Activated T-cell treated with anti-CD3 and anti-CD28 coated beads, Interleukin-2, amount 50 U/mL, for 24 hours (primary cell): ENCODE results near the gene MAGEA9.
"Not testable (repeated sequence)": the region's sequence is repeated elsewhere in the genome, so short reads cannot be mapped to it uniquely, and the experiment has no call there.

ENCODE experiments used
- DNase-seq: peaks from one replicate; pipeline ENCODE4 v3.0.0-alpha.2; 2020
- H3K27ac Mint-ChIP-seq: 2 replicates; pipeline ENCODE4 v1.8.0; 2020; ENCODE audit warnings: mild to moderate bottlenecking, mixed read lengths
- H3K27me3 Mint-ChIP-seq: 2 replicates; pipeline ENCODE4 v1.8.0; 2020; ENCODE audit warnings: mixed read lengths
- H3K36me3 Mint-ChIP-seq: 2 replicates; pipeline ENCODE4 v1.8.0; 2020; ENCODE audit warnings: low read depth, mixed read lengths
- H3K4me1 Mint-ChIP-seq: 2 replicates; pipeline ENCODE4 v1.8.0; 2020; ENCODE audit warnings: low read depth, mixed read lengths
- H3K4me3 Mint-ChIP-seq: 2 replicates; pipeline ENCODE4 v1.8.0; 2020; ENCODE audit warnings: mild to moderate bottlenecking, moderate library complexity, mixed read lengths
- H3K9me3 Mint-ChIP-seq: 2 replicates; pipeline ENCODE4 v1.8.0; 2020; ENCODE audit warnings: mixed read lengths

Gene MAGEA9, protein sequence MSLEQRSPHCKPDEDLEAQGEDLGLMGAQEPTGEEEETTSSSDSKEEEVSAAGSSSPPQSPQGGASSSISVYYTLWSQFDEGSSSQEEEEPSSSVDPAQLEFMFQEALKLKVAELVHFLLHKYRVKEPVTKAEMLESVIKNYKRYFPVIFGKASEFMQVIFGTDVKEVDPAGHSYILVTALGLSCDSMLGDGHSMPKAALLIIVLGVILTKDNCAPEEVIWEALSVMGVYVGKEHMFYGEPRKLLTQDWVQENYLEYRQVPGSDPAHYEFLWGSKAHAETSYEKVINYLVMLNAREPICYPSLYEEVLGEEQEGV

DNA sequence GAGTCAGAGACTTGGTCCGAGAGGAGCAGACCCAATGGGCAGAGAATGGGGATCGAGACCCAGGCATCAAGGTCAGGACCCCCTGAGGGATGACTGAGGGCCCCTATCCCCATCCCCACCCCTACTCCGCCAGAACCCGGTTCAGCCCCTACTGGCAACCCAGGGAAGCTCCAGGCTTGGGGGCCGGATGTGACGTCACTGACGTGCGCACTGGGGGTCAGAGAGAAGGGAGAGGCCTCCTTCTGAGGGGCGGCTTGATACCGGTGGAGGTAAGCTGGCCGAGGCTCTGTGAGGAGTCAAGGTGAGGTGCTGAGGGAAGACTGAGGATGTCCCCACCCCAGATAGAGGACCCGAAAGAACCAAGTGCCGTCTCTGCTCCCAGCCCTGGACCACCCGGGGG lies at the start of gene MAGEA9:
Gene MAGEA9 (plus strand): TSS at position 204 of the 400 bp plus-strand sequence. CDS start 4,281 bp downstream, outside the sequence.
- not testable (repeated sequence) for H3K36me3 Mint-ChIP-seq, H3K4me1 Mint-ChIP-seq, H3K27me3 Mint-ChIP-seq, H3K27ac Mint-ChIP-seq, H3K9me3 Mint-ChIP-seq, H3K4me3 Mint-ChIP-seq, DNase-seq

DNA sequence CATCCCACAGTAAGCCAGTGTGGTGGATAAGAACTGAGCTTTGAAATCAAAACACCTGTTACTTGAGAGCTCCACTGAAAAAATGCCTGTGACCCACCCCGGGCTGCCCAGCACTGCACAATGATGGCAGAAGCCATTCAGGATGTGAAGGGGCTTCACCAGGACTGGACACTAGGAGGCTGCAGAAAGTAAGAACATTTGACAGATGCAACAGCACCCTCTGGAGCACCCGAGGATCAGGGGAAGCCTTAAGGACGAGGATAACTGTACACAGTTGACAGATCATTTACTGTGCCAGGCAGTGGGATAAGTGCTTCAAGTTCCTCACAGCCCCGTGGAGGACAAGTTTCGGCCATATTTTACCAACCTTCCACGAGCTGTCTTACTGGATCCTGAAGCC lies 39.5 kb upstream of the MAGEA9 start:
- not testable (repeated sequence) for H3K9me3 Mint-ChIP-seq, H3K36me3 Mint-ChIP-seq

DNA sequence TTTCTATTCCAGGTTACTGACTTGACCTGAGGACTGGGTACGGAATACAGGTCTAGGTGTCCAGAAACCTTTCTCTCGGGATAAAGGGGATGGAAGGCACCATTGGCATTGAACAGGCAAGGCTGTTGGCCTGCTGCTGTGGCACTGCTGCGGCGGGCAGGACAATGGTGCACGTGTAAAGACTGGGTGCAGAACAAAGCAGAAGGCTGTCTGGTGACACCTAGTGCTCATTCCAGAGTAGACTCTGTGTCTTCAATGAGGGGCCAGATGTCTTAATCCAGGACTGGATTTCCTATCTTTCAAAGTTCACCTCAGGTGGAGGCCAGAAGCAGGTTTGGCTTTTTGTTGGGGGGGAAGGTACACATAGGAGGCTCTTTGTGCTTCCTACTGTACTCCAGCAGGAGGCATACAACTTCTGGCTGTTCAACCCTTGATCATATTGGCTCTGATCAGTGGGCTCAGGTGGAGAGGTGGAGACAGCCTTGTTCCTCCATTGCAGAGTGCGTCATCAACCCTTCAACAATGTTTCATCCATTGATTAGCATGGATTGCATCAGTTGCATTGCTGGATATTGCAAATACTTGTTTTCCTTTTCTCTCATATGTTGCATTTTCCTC lies 35.2 kb upstream of the MAGEA9 start:
- not testable (repeated sequence) for H3K36me3 Mint-ChIP-seq, H3K4me3 Mint-ChIP-seq, H3K9me3 Mint-ChIP-seq, DNase-seq, H3K4me1 Mint-ChIP-seq, H3K27ac Mint-ChIP-seq
- H3K27me3 Mint-ChIP-seq, result peaks cover 10% of the 10 kb centered on the region

More for the DNA sequence above, 39.5 kb upstream of the MAGEA9 start:
- not testable (repeated sequence) for H3K4me3 Mint-ChIP-seq, H3K27ac Mint-ChIP-seq, H3K4me1 Mint-ChIP-seq, DNase-seq, H3K27me3 Mint-ChIP-seq

DNA sequence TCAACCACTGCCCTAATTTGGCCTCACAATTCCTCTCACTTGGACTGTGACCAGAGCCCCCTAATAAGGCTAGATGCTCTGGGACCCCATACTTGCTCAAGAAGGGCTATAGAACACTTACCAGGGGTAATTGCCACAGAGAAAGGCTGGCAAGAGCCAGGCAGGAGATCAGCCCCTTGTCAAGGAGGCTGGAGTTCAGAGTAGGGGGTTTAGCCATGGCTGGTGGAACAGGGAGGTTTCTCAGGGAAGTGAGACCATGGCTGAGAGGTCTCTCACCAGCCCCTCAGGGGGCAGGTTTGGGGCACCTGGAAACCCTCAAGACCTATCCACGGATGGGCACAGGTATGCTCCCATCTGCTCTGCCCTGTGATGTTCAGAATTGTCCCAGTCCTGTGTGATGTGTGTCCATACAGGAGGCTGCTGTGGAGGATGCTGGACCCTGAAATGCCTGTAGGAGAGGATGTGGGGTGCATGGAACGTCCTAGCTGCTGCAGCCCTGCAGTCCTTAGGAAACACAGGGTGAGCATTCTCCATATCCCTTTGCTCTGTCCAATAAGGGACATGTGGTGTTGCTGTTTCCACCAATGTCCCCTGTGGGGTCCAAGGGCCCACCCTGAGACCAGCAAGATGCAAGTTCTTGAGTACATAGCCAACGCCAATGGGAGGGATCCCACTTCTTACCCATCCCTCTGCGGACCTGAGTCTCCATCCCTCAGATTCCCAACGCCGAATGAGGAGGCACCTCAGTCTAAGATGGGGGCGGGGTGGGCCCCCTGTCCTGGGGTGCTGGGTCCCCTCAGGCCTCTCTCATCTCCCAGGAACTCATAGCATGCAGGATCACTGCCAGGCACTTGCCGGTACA lies 24.3 kb upstream of the MAGEA9 start:
- no peaks in the 10 kb centered on the region for H3K4me1 Mint-ChIP-seq
- H3K27me3 Mint-ChIP-seq, result peaks cover 31% of the 10 kb centered on the region
- DNase-seq, result peak; percentile 19
- H3K36me3 Mint-ChIP-seq, result no peaks in the 10 kb centered on the region
- no peaks in the 10 kb centered on the region for H3K9me3 Mint-ChIP-seq
- no peak overlapping the region for H3K4me3 Mint-ChIP-seq
- H3K27ac Mint-ChIP-seq, result no peak overlapping the region

DNA sequence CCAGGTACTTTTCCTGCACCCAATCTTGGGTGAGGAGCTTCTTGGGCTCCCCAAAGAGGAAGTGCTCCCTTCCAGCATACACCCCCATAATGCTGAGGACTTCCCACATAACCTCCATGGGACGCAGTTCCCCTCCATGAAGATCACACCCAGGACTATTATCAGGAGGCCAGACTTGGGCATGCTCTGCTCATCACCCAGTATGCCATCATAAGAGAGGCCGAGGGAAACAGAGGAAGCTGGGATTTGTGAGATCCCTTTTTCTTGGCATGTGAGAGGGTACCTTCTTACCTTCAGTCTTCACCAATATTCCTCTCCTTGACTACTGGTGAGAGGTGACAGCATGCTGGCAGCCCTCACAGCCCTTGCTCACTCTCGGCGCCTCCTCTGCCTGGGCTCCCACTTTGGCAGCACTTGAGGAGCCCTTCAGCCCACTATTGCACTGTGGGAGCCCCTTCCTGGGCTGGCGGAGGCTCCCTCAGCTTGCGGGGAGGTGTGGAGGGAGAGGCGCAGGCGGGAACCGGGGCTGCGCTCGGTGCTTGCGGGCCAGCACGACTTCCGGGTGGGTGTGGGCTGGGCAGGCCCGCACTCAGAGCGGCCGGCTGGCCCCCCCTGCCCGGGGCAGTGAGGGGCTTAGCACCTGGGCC lies 23.5 kb upstream of the MAGEA9 start:
- no peaks in the 10 kb centered on the region for H3K36me3 Mint-ChIP-seq
- H3K27ac Mint-ChIP-seq, result no peak overlapping the region
- no peak for DNase-seq
- no peaks in the 10 kb centered on the region for H3K9me3 Mint-ChIP-seq
- no peaks in the 10 kb centered on the region for H3K4me1 Mint-ChIP-seq
- H3K4me3 Mint-ChIP-seq, result no peak overlapping the region
- H3K27me3 Mint-ChIP-seq, result peaks cover 32% of the 10 kb centered on the region

DNA sequence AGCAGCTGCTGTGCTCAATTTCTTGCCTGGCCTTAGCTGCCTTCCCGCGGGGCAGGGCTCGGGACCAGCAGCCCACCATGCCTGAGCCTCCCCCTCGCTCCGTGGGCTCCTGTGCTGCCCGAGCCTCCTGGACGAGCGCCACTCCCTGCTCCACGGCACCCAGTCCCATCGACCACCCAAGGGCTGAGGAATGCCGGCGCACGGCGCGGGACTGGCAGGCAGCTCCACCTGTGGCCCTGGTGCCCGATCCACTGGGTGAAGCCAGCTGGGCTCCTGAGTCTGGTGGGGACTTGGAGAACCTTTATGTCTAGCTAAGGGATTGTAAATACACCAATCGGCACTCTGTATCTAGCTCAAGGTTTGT lies 23.0 kb upstream of the MAGEA9 start:
- peaks cover 35% of the 10 kb centered on the region for H3K27me3 Mint-ChIP-seq
- H3K27ac Mint-ChIP-seq, H3K4me3 Mint-ChIP-seq, H3K9me3 Mint-ChIP-seq, H3K36me3 Mint-ChIP-seq, H3K4me1 Mint-ChIP-seq: not testable (repeated sequence)
- peak; percentile 16 for DNase-seq

DNA sequence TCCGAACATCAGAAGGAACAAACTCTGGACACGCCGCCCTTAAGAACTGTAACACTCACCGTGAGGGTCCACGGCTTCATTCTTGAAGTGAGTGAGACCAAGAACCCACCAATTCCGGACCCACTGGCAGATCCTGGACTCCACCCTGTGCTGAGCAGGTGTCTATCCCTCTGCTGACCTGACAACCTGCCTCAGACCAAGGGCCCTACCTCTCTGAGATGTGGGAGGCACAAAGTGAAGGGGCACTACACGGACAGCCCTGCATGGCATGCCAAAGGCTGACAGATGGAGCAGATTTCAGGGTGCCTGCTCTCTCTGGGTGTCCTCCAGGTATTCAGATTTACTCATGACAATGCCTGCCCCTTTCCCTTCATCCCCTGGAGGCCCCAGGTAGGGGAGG lies 21.9 kb upstream of the MAGEA9 start:
- DNase-seq, result peak; percentile 17
- Mint-ChIP-seq H3K4me1 (no peaks in the 10 kb centered on the region), H3K27ac (no peak overlapping the region), H3K36me3 (no peaks in the 10 kb centered on the region), H3K4me3 (no peak overlapping the region), H3K27me3 (peaks cover 31% of the 10 kb centered on the region), H3K9me3 (no peaks in the 10 kb centered on the region)

DNA sequence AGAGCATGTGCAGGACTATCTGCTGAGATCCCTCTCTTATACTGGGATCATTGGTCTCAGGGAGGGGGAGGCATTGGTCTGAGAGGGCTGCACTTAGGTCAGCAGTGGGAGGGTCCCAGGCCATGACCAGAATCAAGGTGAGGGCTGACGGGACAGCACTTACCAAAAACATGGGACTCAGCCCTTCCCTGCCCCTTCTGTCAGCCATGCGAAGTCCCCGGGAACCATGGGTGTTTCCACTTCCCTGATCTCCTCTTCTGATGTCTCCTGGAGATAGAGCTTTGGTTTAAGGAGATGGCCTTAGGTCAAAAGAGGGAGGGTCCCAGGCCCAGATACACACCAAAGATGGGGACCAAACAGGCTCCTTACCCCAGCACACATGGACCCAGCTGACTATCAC lies 20.8 kb upstream of the MAGEA9 start:
- no peaks in the 10 kb centered on the region for H3K4me1 Mint-ChIP-seq
- no peaks in the 10 kb centered on the region for H3K36me3 Mint-ChIP-seq
- no peak overlapping the region for H3K4me3 Mint-ChIP-seq
- H3K27ac Mint-ChIP-seq, result no peak overlapping the region
- no peak for DNase-seq
- peaks cover 27% of the 10 kb centered on the region for H3K27me3 Mint-ChIP-seq
- no peaks in the 10 kb centered on the region for H3K9me3 Mint-ChIP-seq

DNA sequence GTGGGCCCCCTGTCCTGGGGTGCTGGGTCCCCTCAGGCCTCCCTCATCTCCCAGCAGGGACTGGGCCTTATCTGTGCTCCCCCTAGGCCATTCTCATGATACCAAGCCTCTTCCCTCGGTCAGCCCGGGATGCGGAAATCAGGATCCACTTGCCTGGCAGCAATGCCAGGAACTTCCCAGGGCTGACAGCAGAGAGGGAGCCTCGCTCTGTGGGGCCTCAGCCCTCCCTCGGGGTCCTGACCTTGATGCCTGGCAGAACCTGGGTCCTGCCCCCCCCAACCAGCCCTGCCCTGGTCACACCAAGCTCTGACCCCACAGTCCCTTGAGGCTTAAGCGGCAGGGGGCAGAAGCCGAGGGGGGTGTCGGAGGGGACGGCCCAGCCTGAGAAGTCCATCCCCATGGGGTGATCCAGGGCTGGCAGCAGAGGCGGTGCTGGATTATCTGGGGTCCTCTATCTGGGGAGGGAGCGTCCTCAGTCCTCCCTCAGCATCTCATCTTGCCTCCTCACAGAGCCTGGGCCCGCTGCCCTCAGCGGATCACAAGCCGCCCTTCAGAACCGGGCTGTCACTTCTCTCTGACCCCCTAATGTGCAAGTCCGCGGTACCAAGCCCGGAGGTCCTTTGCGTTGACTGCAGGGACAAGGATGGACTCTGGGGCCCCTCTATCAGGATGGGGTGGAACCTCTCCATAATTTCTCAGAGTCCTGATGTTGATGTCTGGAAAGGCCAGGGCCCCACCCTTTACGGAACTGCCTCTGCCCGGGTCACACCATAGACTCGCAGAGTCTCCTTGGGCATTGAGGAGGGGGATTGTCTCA lies 19.7 kb upstream of the MAGEA9 start:
- H3K9me3 Mint-ChIP-seq, H3K27ac Mint-ChIP-seq, H3K4me3 Mint-ChIP-seq, H3K36me3 Mint-ChIP-seq, H3K4me1 Mint-ChIP-seq: not testable (repeated sequence)
- DNase-seq, result peak; percentile 20
- peaks cover 23% of the 10 kb centered on the region for H3K27me3 Mint-ChIP-seq

DNA sequence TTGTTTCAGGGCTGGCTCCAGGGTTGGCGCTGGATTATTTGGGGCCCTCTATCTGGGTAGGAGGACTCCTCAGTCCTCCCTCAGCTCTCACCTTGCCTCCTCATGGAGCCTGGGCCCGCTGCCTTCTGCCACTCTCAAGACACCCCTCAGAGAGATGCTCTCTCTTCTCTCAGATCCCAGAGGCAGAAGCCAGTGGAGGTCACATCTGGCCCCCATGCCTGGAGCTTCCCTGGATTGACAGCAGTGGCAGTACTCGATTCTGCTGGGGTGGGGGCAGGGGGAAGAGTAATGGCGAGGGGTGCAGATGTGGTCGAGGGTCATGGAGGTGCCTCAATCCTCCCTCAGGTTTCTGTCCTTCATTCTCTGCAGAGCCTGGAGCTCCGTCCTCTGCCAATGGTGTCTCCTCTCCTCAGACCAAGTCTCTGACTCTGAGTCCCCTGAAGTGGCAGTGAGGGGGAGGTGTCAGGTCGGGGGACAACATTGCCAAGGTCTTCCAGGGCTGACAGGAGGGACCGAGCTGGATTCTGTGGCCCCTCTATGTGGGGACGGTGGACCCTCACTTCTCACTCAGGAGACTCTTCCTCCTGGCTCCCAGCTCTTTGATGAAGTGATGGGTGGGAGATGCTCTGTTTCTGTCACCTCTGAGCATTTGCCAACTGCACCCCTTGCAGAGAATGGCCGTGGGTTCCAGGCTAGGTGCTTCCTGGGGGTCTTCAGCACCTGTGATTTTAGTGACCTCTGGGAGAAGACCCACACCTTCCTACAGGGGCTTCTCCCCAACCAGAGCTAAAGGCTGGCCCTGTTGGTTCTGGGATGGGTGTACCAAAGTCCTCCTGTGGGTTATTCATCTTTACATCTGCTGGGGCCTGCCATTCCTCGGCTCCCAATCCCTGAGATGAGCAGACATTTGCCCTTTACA lies 18.8 kb upstream of the MAGEA9 start:
- Mint-ChIP-seq H3K9me3 (no peaks in the 10 kb centered on the region), H3K27ac (no peak overlapping the region), H3K27me3 (peaks cover 23% of the 10 kb centered on the region), H3K4me1 (no peaks in the 10 kb centered on the region), H3K4me3 (no peak overlapping the region), H3K36me3 (no peaks in the 10 kb centered on the region)
- DNase-seq, result peak; percentile 16

DNA sequence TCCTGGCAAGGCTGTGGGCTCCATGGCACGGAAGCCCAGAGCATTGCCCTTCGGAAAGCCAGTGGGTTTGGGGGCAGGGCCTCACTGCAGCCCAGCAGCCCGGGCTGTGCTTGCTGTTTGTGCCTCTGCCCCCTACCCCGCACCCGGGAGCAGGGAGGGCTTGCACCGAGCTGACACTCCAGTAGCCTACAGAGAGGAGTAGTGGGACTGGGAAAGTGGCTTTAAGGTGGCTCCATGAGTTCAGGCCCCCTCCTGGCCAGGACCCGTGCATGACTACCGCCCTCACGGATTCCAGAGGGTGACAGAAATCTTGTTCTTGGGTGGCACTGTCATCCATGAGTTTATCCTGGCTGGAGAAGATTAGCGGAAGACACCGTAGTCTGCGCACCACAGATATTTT lies 11.4 kb upstream of the MAGEA9 start:
- not testable (repeated sequence) for H3K9me3 Mint-ChIP-seq, H3K27me3 Mint-ChIP-seq, DNase-seq, H3K4me3 Mint-ChIP-seq, H3K27ac Mint-ChIP-seq, H3K4me1 Mint-ChIP-seq, H3K36me3 Mint-ChIP-seq

DNA sequence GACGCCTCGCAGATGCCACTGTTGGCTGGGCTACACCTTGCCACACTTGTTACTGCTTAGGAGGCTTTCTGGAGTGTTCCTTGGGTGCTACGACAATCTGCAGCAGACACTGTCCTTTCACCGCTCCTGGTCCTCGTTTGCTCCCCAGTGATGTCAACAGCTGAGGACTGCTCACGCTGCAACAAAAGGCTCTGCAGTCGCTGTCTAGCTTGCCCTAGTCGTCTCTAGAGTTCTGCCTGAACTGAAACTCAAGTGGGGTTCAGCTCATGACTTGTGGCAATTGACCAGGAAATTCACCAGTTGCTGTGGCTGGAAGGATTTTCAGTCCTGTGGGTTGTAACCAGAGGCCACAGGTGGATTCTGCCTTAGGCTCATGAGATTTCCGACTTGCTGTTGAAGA lies 8.7 kb upstream of the MAGEA9 start:
- H3K36me3 Mint-ChIP-seq, H3K27ac Mint-ChIP-seq, H3K27me3 Mint-ChIP-seq: not testable (repeated sequence)

DNA sequence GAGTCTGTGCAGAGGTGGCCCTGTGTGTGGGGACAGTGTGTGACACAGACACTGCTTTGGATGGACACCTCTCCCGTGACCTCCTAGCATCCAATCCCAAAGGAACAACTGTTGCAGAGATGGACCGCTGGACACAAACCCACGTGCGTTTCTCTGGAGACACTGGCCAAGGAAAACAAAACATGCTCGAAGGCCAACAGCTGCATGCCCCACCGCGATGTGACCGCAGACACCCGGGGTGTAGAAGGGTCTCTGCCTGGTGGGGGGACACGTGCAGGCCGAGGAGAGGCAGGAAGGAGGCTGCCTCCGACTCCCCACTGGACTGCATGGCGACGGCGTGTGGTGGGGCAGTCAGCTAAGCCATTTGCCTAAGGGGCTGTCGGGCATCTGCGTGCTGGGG lies 8.0 kb upstream of the MAGEA9 start, which contains the start of gene HSFX1:
Gene HSFX1 (plus strand): TSS at position 301 of the 400 bp plus-strand sequence. CDS start 614 bp downstream, outside the sequence.
- not testable (repeated sequence) for H3K9me3 Mint-ChIP-seq, DNase-seq, H3K4me3 Mint-ChIP-seq, H3K4me1 Mint-ChIP-seq, H3K36me3 Mint-ChIP-seq, H3K27ac Mint-ChIP-seq, H3K27me3 Mint-ChIP-seq

More for the DNA sequence above, 8.7 kb upstream of the MAGEA9 start:
- not testable (repeated sequence) for DNase-seq, H3K4me1 Mint-ChIP-seq, H3K4me3 Mint-ChIP-seq, H3K9me3 Mint-ChIP-seq
